ENCODE measurements around the gene ZFHX3. TPM values are rescaled to one million over a fixed set of nuclear protein-coding genes. Genes with fewer than 3 reads are reported as not detected.

The ZFHX3 gene
- polyA plus RNA-seq, 1 donor (not counting 4 experiments of a cell fraction or from before 2014, with no cell fraction given) = 1.2 TPM

DNA sequence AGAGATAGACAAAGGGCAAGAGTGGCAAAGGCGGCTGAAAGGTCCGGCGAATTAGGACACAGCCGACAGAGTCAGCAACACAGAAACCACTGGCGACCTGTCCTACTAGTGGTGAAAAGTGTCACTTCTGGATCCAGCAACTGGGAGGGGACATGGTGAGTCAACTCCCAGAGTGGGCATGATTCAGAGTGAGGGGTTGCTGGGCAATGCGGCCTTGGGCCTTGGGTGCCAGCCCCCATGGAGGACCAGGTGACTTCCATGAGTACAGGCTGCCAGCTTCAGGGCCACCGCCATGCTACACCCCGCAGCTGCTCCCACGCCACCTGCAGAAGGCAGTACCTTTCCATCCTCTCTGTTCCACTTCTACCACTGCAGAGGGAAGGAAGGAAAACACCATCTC, 110.6 kb downstream of the ZFHX3 start:
- H3K4me3 ChIP-seq (ENCODE audit: control insufficient read depth in 2 of 3, extremely low read depth in 1 of 3, insufficient read depth in 2 of 3, low read depth in 1 of 3, low read length in 3 of 3) = no peak overlapping the region
- DNase-seq (ENCODE audit: low read depth, low spot score) (no peak), FAIRE-seq (no peak)
- no peak overlapping the region for H3K9ac ChIP-seq (ENCODE audit: control insufficient read depth, extremely low read depth, insufficient read depth, low read length)
- TF ChIP-seq EZH2 (IDR thresholded peaks at IDR 0.05; ENCODE audit: low read length) = no peak
- TF ChIP-seq, protein P1, sequence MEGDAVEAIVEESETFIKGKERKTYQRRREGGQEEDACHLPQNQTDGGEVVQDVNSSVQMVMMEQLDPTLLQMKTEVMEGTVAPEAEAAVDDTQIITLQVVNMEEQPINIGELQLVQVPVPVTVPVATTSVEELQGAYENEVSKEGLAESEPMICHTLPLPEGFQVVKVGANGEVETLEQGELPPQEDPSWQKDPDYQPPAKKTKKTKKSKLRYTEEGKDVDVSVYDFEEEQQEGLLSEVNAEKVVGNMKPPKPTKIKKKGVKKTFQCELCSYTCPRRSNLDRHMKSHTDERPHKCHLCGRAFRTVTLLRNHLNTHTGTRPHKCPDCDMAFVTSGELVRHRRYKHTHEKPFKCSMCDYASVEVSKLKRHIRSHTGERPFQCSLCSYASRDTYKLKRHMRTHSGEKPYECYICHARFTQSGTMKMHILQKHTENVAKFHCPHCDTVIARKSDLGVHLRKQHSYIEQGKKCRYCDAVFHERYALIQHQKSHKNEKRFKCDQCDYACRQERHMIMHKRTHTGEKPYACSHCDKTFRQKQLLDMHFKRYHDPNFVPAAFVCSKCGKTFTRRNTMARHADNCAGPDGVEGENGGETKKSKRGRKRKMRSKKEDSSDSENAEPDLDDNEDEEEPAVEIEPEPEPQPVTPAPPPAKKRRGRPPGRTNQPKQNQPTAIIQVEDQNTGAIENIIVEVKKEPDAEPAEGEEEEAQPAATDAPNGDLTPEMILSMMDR (optimal IDR thresholded peaks at IDR 0.05 in 1 of 3, IDR thresholded peaks at IDR 0.05 in 1 of 3, conservative IDR thresholded peaks at IDR 0.05 in 1 of 3; ENCODE audit: extremely low read depth in 1 of 3, insufficient read depth in 2 of 3, low read length in 3 of 3) = no peak
- peaks cover 3% of the 10 kb centered on the region for H3K27me3 ChIP-seq (ENCODE audit: control insufficient read depth, extremely low read depth, insufficient read depth, low read length)
- no peaks in the 10 kb centered on the region for H3K9me1 ChIP-seq (ENCODE audit: control insufficient read depth, extremely low read depth, insufficient read depth, low read length)
- H3K79me2 ChIP-seq (ENCODE audit: control insufficient read depth, insufficient read depth, low read length) = no peaks in the 10 kb centered on the region
- dilution Hi-C loops (cut with MboI; ENCODE audit: extremely low pct_ligation_motif_present, low sequenced_read_pairs) = no loop called here
- H3K4me1 ChIP-seq (ENCODE audit: control insufficient read depth, extremely low read depth, insufficient read depth, low read length) = peaks cover 6% of the 10 kb centered on the region
- no peak overlapping the region for H3K27ac ChIP-seq (ENCODE audit: control insufficient read depth, insufficient read depth, low read length)
- H3K9me3 ChIP-seq (ENCODE audit: control insufficient read depth, low read depth, low read length) = no peaks in the 10 kb centered on the region
- H2AFZ ChIP-seq (ENCODE audit: control insufficient read depth, low read length) = no peak overlapping the region
- H4K20me1 ChIP-seq (ENCODE audit: control insufficient read depth, extremely low read depth, insufficient read depth, low read length) = peaks cover 6% of the 10 kb centered on the region
- H3K4me2 ChIP-seq (ENCODE audit: control insufficient read depth, extremely low read depth, insufficient read depth, low read depth, low read length) = no peak overlapping the region
- peaks cover 0 to 2% of the 10 kb centered on the region in 2 experiments for H3K36me3 ChIP-seq (ENCODE audit: control insufficient read depth in 2 of 2, extremely low read depth in 1 of 2, insufficient read depth in 2 of 2, low read length in 2 of 2)

DNA sequence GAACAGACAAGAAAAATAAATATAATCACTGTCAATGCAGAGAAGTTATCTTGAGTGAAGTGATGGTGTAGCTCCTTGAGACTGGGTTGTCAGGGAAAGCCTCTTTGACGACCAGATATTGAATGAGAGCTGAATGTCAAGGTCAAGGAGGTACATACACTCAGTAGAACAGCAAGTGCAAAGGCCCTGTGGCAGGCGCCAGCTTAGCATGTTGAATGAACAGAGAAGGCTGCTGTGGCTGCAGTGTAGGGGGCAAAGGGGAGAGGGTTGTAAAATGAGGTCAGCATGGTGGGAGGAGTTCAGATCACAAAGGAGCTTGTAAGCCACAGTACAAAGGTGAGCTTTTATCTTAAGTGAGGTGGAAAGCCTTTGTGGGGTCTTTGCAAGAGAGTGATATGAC, 111.5 kb downstream of the ZFHX3 start:
- Histone ChIP-seq H3K4me3 (ENCODE audit: control insufficient read depth in 2 of 3, extremely low read depth in 1 of 3, insufficient read depth in 2 of 3, low read depth in 1 of 3, low read length in 3 of 3) (no peak overlapping the region), H2AFZ (ENCODE audit: control insufficient read depth, low read length) (no peak overlapping the region), H4K20me1 (ENCODE audit: control insufficient read depth, extremely low read depth, insufficient read depth, low read length) (peaks cover 6% of the 10 kb centered on the region), H3K4me2 (ENCODE audit: control insufficient read depth, extremely low read depth, insufficient read depth, low read depth, low read length) (no peak overlapping the region), H3K9ac (ENCODE audit: control insufficient read depth, extremely low read depth, insufficient read depth, low read length) (no peak overlapping the region), H3K27me3 (ENCODE audit: control insufficient read depth, extremely low read depth, insufficient read depth, low read length) (peaks cover 3% of the 10 kb centered on the region), H3K4me1 (ENCODE audit: control insufficient read depth, extremely low read depth, insufficient read depth, low read length) (peaks cover 6% of the 10 kb centered on the region), H3K27ac (ENCODE audit: control insufficient read depth, insufficient read depth, low read length) (no peak overlapping the region), H3K36me3 (ENCODE audit: control insufficient read depth in 2 of 2, extremely low read depth in 1 of 2, insufficient read depth in 2 of 2, low read length in 2 of 2) (peaks cover 0 to 2% of the 10 kb centered on the region in 2 experiments), H3K9me1 (ENCODE audit: control insufficient read depth, extremely low read depth, insufficient read depth, low read length) (no peaks in the 10 kb centered on the region), H3K9me3 (ENCODE audit: control insufficient read depth, low read depth, low read length) (no peaks in the 10 kb centered on the region), H3K79me2 (ENCODE audit: control insufficient read depth, insufficient read depth, low read length) (no peaks in the 10 kb centered on the region)
- FAIRE-seq (no peak), DNase-seq (ENCODE audit: low read depth, low spot score) (no peak)
- no peak for TF ChIP-seq EZH2 (IDR thresholded peaks at IDR 0.05; ENCODE audit: low read length)
- TF ChIP-seq, protein P1 (optimal IDR thresholded peaks at IDR 0.05 in 1 of 3, IDR thresholded peaks at IDR 0.05 in 1 of 3, conservative IDR thresholded peaks at IDR 0.05 in 1 of 3; ENCODE audit: extremely low read depth in 1 of 3, insufficient read depth in 2 of 3, low read length in 3 of 3) = no peak
- dilution Hi-C loops (cut with MboI; ENCODE audit: extremely low pct_ligation_motif_present, low sequenced_read_pairs) = no loop called here
